Mesothelial cell of epicardium (in vitro differentiated cells): Measurements from ENCODE around the gene MRFAP1. TPM values are rescaled to one million over a fixed set of nuclear protein-coding genes. Genes with fewer than 3 reads are reported as not detected.
"Not testable (repeated sequence)": the region's sequence is repeated elsewhere in the genome, so short reads cannot be mapped to it uniquely, and the experiment has no call there.

Experiments
- DNase-seq, 2 experiments: peaks; one replicate each; pipeline ENCODE4 v3.0.0; 2021; ENCODE audit warnings: low spot score in 2 of 2; ENCODE audit not compliant: unreplicated experiment in 2 of 2
- H3K27ac Mint-ChIP-seq: 2 replicates; pipeline ENCODE4 v1.8.0; 2021; ENCODE audit warnings: mixed read lengths
- H3K27me3 Mint-ChIP-seq: 2 replicates; pipeline ENCODE4 v1.8.0; 2021; ENCODE audit warnings: low read depth, mixed read lengths
- H3K36me3 Mint-ChIP-seq: 2 replicates; pipeline ENCODE4 v1.8.0; 2021; ENCODE audit warnings: mixed read lengths
- H3K4me1 Mint-ChIP-seq: 2 replicates; pipeline ENCODE4 v1.8.0; 2021; ENCODE audit warnings: mixed read lengths
- H3K4me3 Mint-ChIP-seq: 2 replicates; pipeline ENCODE4 v1.8.0; 2021; ENCODE audit warnings: mild to moderate bottlenecking, moderate library complexity, mixed read lengths
- H3K9me3 Mint-ChIP-seq: 2 replicates; pipeline ENCODE4 v1.8.0; 2021; ENCODE audit warnings: mixed read lengths
- CTCF ChIP-seq: fragments of 200-600 bp; sonication (generic); IDR thresholded peaks from one replicate; pipeline ENCODE4 v1.5.0; 2021; ENCODE audit warnings: antibody characterized with exemption; ENCODE audit not compliant: unreplicated experiment
- total RNA-seq: library from RNA; stranded (reverse); gene quantifications from 3 replicates; pipeline ENCODE4 v1.2.1, GENCODE V29; 2021

MRFAP1 gene
- total RNA-seq, 1 donor from 2014 or later = 242 TPM

- Mint-ChIP-seq H3K9me3 (no peaks in the 10 kb centered on the region), H3K4me3 (no peak overlapping the region), H3K36me3 (peaks cover 15% of the 10 kb centered on the region), H3K27ac (no peak overlapping the region), H3K27me3 (peaks cover 13% of the 10 kb centered on the region), H3K4me1 (no peaks in the 10 kb centered on the region)
- no peak for TF ChIP-seq CTCF
- no peak for DNase-seq
Observed at GRCh38 chr4:6665320-6665654, 24.8 kb downstream of the MRFAP1 start.

- DNase-seq = no peak
- H3K27me3 Mint-ChIP-seq = no peaks in the 10 kb centered on the region
- no peaks in the 10 kb centered on the region for H3K9me3 Mint-ChIP-seq
- H3K4me1 Mint-ChIP-seq = peaks cover 3% of the 10 kb centered on the region
- TF ChIP-seq CTCF = no peak
- no peak overlapping the region for H3K27ac Mint-ChIP-seq
- no peak overlapping the region for H3K4me3 Mint-ChIP-seq
- H3K36me3 Mint-ChIP-seq = peaks cover 20% of the 10 kb centered on the region
Observed at GRCh38 chr4:6668391-6668790, 27.9 kb downstream of the MRFAP1 start.

GRCh38 chr4:6671648-6672047 is 31.2 kb downstream of the MRFAP1 start:
- Mint-ChIP-seq H3K9me3 (no peaks in the 10 kb centered on the region), H3K27me3 (no peaks in the 10 kb centered on the region), H3K36me3 (peaks cover 20% of the 10 kb centered on the region), H3K4me3 (no peak overlapping the region), H3K27ac (no peak overlapping the region), H3K4me1 (peaks cover 30% of the 10 kb centered on the region)
- TF ChIP-seq CTCF = no peak
- no peak for DNase-seq

- Mint-ChIP-seq H3K9me3 (no peaks in the 10 kb centered on the region), H3K27me3 (no peaks in the 10 kb centered on the region), H3K4me3 (no peak overlapping the region), H3K36me3 (peaks cover 20% of the 10 kb centered on the region), H3K27ac (no peak overlapping the region), H3K4me1 (peaks cover 34% of the 10 kb centered on the region)
- no peak for DNase-seq
- no peak for TF ChIP-seq CTCF
Observed at GRCh38 chr4:6672131-6672530, 31.6 kb downstream of the MRFAP1 start.

- H3K27ac Mint-ChIP-seq, H3K9me3 Mint-ChIP-seq, DNase-seq, H3K27me3 Mint-ChIP-seq, H3K4me3 Mint-ChIP-seq: not testable (repeated sequence)
- H3K36me3 Mint-ChIP-seq = peaks cover 23% of the 10 kb centered on the region
- H3K4me1 Mint-ChIP-seq = peaks cover 37% of the 10 kb centered on the region
Observed at GRCh38 chr4:6672541-6673190, 32.2 kb downstream of the MRFAP1 start.

GRCh38 chr4:6673191-6673659 is 32.7 kb downstream of the MRFAP1 start:
- H3K9me3 Mint-ChIP-seq, H3K27me3 Mint-ChIP-seq, DNase-seq: not testable (repeated sequence)
- H3K4me1 Mint-ChIP-seq = peaks cover 37% of the 10 kb centered on the region
- H3K4me3 Mint-ChIP-seq = peak overlapping the region; percentile 78
- H3K27ac Mint-ChIP-seq = peak overlapping the region; percentile 96
- peaks cover 22% of the 10 kb centered on the region for H3K36me3 Mint-ChIP-seq
